Adrenal gland (tissue), 12 donors: ENCODE measurements around the gene GH2. TPM values are rescaled to one million over a fixed set of nuclear protein-coding genes. Genes with fewer than 3 reads are reported as not detected.
A peak's percentile ranks its signal among the peaks of the same experiment; 100 is the strongest.
"Not testable (repeated sequence)": the region's sequence is repeated elsewhere in the genome, so short reads cannot be mapped to it uniquely, and the experiment has no call there.

Source experiments
- DNase-seq, 7 donors: peaks; one replicate each; pipeline ENCODE4 v3.0.0-alpha.2; 2019 to 2020
- H3K27ac ChIP-seq, 5 donors: fragments of 200-600 bp; sonication (generic) in 4 of 5; 1 replicate in 3 of 5; 2 replicates in 2 of 5; pipeline versions ENCODE4 v1.5.1 to v1.8.0; 2016 to 2020; ENCODE audit warnings: mild to moderate bottlenecking in 1 of 5
- H3K27me3 ChIP-seq: fragments of 200-600 bp; 2 replicates; pipeline ENCODE4 v1.8.0; 2021
- H3K36me3 ChIP-seq, 2 donors: fragments of 200-600 bp; replicated peaks in 1 of 2; 1 replicate in 1 of 2; 2 replicates in 1 of 2; pipeline versions ENCODE4 v1.5.1 to v1.8.0; 2018 to 2022
- H3K4me1 ChIP-seq, 2 donors: fragments of 200-600 bp; replicated peaks in 1 of 2; 1 replicate in 1 of 2; 2 replicates in 1 of 2; pipeline versions ENCODE4 v1.5.1 to v1.8.0; 2018 to 2021
- H3K4me3 ChIP-seq, 4 donors: fragments of 200-600 bp; sonication (generic) in 3 of 4; one replicate each; pipeline ENCODE4 v1.5.1; 2016 to 2018
- H3K9me3 ChIP-seq, 3 donors: fragments of 200-600 bp; sonication (generic) in 1 of 3; replicated peaks in 1 of 3; 1 replicate in 2 of 3; 2 replicates in 1 of 3; pipeline versions ENCODE4 v1.5.1 to v1.8.0; 2016 to 2021
- CTCF ChIP-seq, 6 experiments: fragments of 450-650 bp in 4 of 6; fragments of 200-600 bp in 2 of 6; sonication (generic) in 1 of 6; IDR thresholded peaks; 1 replicate in 5 of 6; 2 replicates in 1 of 6; pipeline versions ENCODE4 v1.5.1 to v1.8.0; 2016 to 2021; ENCODE audit warnings: antibody characterized with exemption in 6 of 6, mild to moderate bottlenecking in 2 of 6, moderate library complexity in 1 of 6
- POLR2A ChIP-seq, 2 donors: fragments of 450-650 bp; IDR thresholded peaks; one replicate each; pipeline ENCODE4 v1.6.1; 2017; ENCODE audit warnings: antibody characterized with exemption in 2 of 2, mild to moderate bottlenecking in 2 of 2, moderate library complexity in 1 of 2
- WGBS, 4 donors: extraction: QIAGEN DNeasy Blood & Tissue Kit in 2 of 4; methylation state at CpG; one replicate each; pipeline versions ENCODE4 v1.1.5 to v1.1.7; 2013 to 2017; 5-methylcytosine and 5-hydroxymethylcytosine counted together
- intact Hi-C, 2 donors: fragments of 100-400 bp; cut with DNase I; formaldehyde crosslinking; loops; one replicate each; pipeline versions ENCODE4 v1.14.1 to v1.15.0; 2022 to 2023
- polyA plus RNA-seq, 3 donors: library from polyadenylated mRNA; stranded (reverse); fragments of 200-250 nt in 2 of 3; fragments of 350-450 nt in 1 of 3; fragmentation: Illumina TruSeq in 1 of 3; extraction: RNeasy Lipid Tissue Mini Kit (QIAGEN cat#74804) in 1 of 3; gene quantifications; one replicate each; pipeline ENCODE4 v1.2.3, GENCODE V29; 2013 to 2014
- total RNA-seq, 9 donors: library from RNA; depleted of rRNA in 4 of 9; stranded (reverse); fragments of >200 nt in 4 of 9; fragments of 120-200 nt in 1 of 9; fragmentation: NEBNext Ultra II Directional in 1 of 9; extraction: Animal tissue kit (Norgen Biotek cat#: 25700) in 1 of 9; gene quantifications; one replicate each; pipeline versions ENCODE4 v1.1.0 to v1.2.4, GENCODE V29; 2013 to 2023
- donor health status: healthy with polysubstance abuse.
- donor health status: Bipolar disorder and iron deficiency.
- donor health status: DM: yes; HTN: yes; CAD: no.
- donor health status: DM: no; HTN: no; CAD: no.
- donor health status: DM: no; HTN: no; CAD: no.
- donor health status: DM: yes; HTN: yes; CAD: no.

The GH2 gene
- total and polyA plus RNA-seq, 12 donors = not detected

GRCh38 chr17:63925615-63926014 lies 43.9 kb upstream of the GH2 start:
- Histone ChIP-seq H3K27ac (no peak overlapping the region), H3K36me3 (no peaks in the 10 kb centered on the region), H3K4me1 (no peaks in the 10 kb centered on the region), H3K4me3 (no peak overlapping the region), H3K9me3 (no peaks in the 10 kb centered on the region), H3K27me3 (no peaks in the 10 kb centered on the region)
- 76 to 88% (median 80%) methylated on average over 4 to 5 of the region's 5 CpGs for WGBS, 4 donors
- no peak for DNase-seq
- intact Hi-C loops = loop anchor here in 1 of 2 donors (10.0 kb wide), 2 partner anchors 79 to 209 kb away; partner anchors contain the start of gene ERN1
- TF ChIP-seq CTCF (IDR thresholded peaks at IDR 0.05) = no peak
- TF ChIP-seq POLR2A (IDR thresholded peaks at IDR 0.05) = no peak

DNA sequence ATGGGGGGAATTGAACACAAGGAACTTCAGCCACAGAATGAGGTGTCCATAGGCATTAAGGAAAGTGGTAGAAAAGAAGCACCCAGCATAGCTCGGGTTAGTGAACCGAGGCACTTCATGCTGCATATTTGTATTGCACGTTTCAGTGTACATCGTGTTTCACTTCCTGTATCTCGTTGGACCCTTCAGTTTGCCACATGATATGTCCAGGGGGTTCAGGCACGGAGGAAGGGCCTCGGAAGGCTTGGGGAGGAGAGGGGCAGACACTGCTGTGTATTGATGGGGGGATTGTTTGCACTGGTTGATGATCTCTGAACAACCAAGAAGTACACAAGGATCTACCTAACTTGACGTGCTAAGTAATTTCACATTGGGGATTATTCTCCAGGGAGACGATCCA lies 40.7 kb upstream of the GH2 start:
- H3K27me3 ChIP-seq, DNase-seq: not testable (repeated sequence)
- intact Hi-C loops = loop anchor here in 1 of 2 donors (10.0 kb wide), 2 partner anchors 82 to 212 kb away; partner anchors contain the start of gene ERN1

DNA sequence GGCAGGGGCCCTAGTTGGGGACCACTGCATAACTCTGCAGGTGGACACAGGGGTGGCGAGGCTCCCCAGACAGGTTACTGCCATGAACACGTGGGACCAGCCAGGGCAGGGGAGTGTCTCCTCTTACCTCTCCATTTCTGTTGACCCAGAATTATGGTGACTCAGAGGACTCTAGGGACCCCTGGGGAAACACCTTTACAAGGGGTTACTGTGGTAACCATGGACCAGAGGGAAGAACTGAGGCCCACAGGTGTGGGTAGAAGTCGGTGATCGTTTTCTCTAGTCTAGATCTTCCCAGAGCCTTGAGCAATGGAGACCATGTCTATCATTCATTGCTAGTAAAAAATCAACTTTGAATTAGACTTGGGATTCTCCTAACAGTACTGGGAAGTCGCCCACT lies 39.0 kb upstream of the GH2 start:
- WGBS, 4 donors = 93 to 97% (median 94%) methylated on average over 4 to 5 of the region's 5 CpGs
- not testable (repeated sequence) for H3K27ac ChIP-seq, H3K9me3 ChIP-seq, H3K36me3 ChIP-seq, H3K4me1 ChIP-seq, DNase-seq, H3K27me3 ChIP-seq, H3K4me3 ChIP-seq
- intact Hi-C loops = loop anchor here in 1 of 2 donors (10.0 kb wide), 2 partner anchors 84 to 214 kb away; partner anchors contain the start of gene ERN1

More for the DNA sequence above, 40.7 kb upstream of the GH2 start:
- H3K9me3 ChIP-seq, H3K4me1 ChIP-seq, H3K4me3 ChIP-seq, H3K36me3 ChIP-seq, H3K27ac ChIP-seq: not testable (repeated sequence)
- 63 to 85% (median 79%) methylated on average over 9 of the region's 9 CpGs for WGBS, 4 donors

DNA sequence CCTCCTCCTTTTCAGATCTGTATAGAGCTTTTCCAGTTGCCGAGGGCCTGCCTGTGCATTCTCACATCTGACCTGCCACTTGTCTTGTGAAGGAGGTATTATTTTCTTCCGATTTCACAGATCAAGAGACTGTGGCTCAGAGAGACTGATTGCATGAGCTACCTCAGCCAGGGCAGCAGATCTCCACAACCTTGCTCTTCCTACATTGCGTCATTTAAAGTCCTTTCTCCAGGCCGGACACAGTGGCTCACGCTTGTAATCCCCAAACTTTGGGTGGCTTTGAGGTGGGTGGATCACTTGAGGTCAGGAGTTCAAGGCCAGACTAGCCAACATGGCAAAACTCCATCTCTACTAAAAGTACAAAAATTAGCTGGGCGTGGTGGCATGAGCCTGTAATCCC lies 38.3 kb upstream of the GH2 start:
- intact Hi-C loops = loop anchor here in 1 of 2 donors (10.0 kb wide), 2 partner anchors 85 to 215 kb away; partner anchors contain the start of gene ERN1
- H3K36me3 ChIP-seq, H3K27me3 ChIP-seq, H3K4me1 ChIP-seq, H3K9me3 ChIP-seq, H3K4me3 ChIP-seq, H3K27ac ChIP-seq: not testable (repeated sequence)
- peak in 1 of 7 donors; percentile 23 for DNase-seq
- 62 to 71% (median 64%) methylated on average over 6 of the region's 6 CpGs for WGBS, 4 donors

DNA sequence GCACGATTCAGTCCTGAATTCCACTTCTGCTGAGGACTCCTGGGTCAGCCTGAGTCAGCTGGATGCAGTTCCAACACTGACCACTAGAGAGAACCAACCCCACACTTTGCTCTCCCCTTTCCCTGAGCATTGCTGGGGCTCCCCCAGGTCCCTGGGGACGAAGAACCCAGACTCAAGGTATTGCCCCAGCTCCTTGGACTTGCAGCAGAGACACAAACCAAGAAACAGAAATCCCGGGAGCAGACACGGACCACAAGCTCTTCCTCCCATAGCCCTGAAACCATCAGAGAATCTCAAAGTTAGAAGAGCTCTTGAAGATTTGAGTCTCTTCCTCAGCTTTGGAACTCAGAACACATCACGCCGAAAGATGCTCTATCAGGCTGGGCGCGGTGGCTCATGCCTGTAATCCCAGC lies 37.6 kb upstream of the GH2 start:
- Histone ChIP-seq H3K36me3 (no peaks in the 10 kb centered on the region), H3K4me3 (no peak overlapping the region), H3K9me3 (no peaks in the 10 kb centered on the region), H3K27ac (no peak overlapping the region), H3K4me1 (no peaks in the 10 kb centered on the region), H3K27me3 (no peaks in the 10 kb centered on the region)
- TF ChIP-seq POLR2A (IDR thresholded peaks at IDR 0.05) (no peak), CTCF (IDR thresholded peaks at IDR 0.05) (peak; percentile 92 to 98 (median 94))
- peak; percentile 53 to 80 (median 67) for DNase-seq
- intact Hi-C loops = loop anchor here (2.0 to 10.0 kb wide), 3 partner anchors 105 to 365 kb away; partner anchors contain the start of gene ICAM2 (in 1 of the 2)
- WGBS, 4 donors = 39 to 48% (median 44%) methylated on average over 8 of the region's 8 CpGs

- not testable (repeated sequence) for H3K4me1 ChIP-seq, H3K9me3 ChIP-seq, H3K36me3 ChIP-seq, H3K4me3 ChIP-seq, DNase-seq, H3K27ac ChIP-seq, H3K27me3 ChIP-seq
- 48 to 57% (median 53%) methylated on average over 9 to 10 of the region's 10 CpGs for WGBS, 4 donors
- intact Hi-C loops = loop anchor here (2.0 to 10.0 kb wide), 3 partner anchors 106 to 366 kb away; partner anchors contain the start of gene ICAM2 (in 1 of the 2)
Measured at GRCh38 chr17:63918789-63919305, 37.1 kb upstream of the GH2 start, which contains the start of gene GH1. Gene GH1 (minus strand): TSS chr17:63918839. CDS start chr17:63918776, 63 bp downstream.
